Measurements from ENCODE around the gene GTF2A1L. TPM values are rescaled to one million over a fixed set of nuclear protein-coding genes. Genes with fewer than 3 reads are reported as not detected.
A peak's percentile ranks its signal among the peaks of the same experiment; 100 is the strongest.

The GTF2A1L gene
- total RNA-seq, 1 experiment from 2014 or later, result not detected

DNA sequence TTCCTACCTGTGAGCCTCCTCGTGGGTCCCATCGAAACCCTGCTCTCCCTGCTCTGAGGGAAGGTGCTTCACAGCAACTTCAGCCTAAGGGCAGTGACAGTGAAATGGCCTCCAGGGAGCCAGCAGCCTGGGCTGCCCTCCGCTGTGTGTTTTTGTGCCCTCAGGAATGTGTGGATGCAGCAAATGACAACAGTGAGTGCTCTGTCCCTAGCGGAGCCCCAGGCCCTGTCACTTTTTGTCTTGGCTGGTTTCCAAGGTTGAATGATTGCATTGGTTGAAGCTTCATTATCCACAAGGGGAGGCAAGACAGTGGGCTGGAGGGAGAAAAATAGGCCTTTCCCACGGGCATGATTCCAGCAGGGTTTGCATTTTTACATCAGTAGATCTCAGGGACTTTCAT lies 44.8 kb upstream of the GTF2A1L start:
- DNase-seq, result no peak
- no peak overlapping the region for H3K27ac ChIP-seq
- H3K4me3 ChIP-seq, result no peak overlapping the region
- intact Hi-C loops (cut with micrococcal nuclease; ENCODE audit: unreplicated experiment), result no loop called here
- no peaks in the 10 kb centered on the region for H3F3A ChIP-seq (ENCODE audit: insufficient read depth, low read depth)
- no TSS peak for BruUV-seq (replicated peaks)
- H4K20me1 ChIP-seq (ENCODE audit: insufficient read depth), result no peaks in the 10 kb centered on the region
- no peak for TF ChIP-seq CTCF (conservative IDR thresholded peaks at IDR 0.05)
- TF ChIP-seq EZH2 (IDR thresholded peaks at IDR 0.05; ENCODE audit: low read depth), result no peak
- H3K9me2 ChIP-seq (ENCODE audit: insufficient read depth), result no peaks in the 10 kb centered on the region
- H3K36me3 ChIP-seq (ENCODE audit: low read depth), result no peaks in the 10 kb centered on the region
- H3K9me3 ChIP-seq (ENCODE audit: insufficient read depth, low read depth), result no peaks in the 10 kb centered on the region
- ChIA-PET CTCF (no interaction called here), POLR2A (ENCODE audit: unreplicated experiment) (no interaction called here)
- no peaks in the 10 kb centered on the region for H3K27me3 ChIP-seq (ENCODE audit: insufficient read depth, low read depth)
- no peak overlapping the region for H3K4me2 ChIP-seq
- no peaks in the 10 kb centered on the region for H3K4me1 ChIP-seq (replicated peaks; ENCODE audit: insufficient read depth)
- no peak overlapping the region for H2AFZ ChIP-seq
- H3K79me2 ChIP-seq (ENCODE audit: low read depth), result no peaks in the 10 kb centered on the region

- peak in 1 of 2 experiments; percentile 33 for DNase-seq
- Histone ChIP-seq H2AFZ (no peak overlapping the region), H3K4me1 (replicated peaks; ENCODE audit: insufficient read depth) (no peaks in the 10 kb centered on the region), H3K79me2 (ENCODE audit: low read depth) (no peaks in the 10 kb centered on the region), H3K9me3 (ENCODE audit: insufficient read depth, low read depth) (no peaks in the 10 kb centered on the region), H3F3A (ENCODE audit: insufficient read depth, low read depth) (no peaks in the 10 kb centered on the region), H3K4me2 (no peak overlapping the region), H3K27ac (no peak overlapping the region), H3K9me2 (ENCODE audit: insufficient read depth) (no peaks in the 10 kb centered on the region), H3K27me3 (ENCODE audit: insufficient read depth, low read depth) (no peaks in the 10 kb centered on the region), H3K36me3 (ENCODE audit: low read depth) (no peaks in the 10 kb centered on the region), H4K20me1 (ENCODE audit: insufficient read depth) (no peaks in the 10 kb centered on the region), H3K4me3 (no peak overlapping the region)
- TF ChIP-seq EZH2 (IDR thresholded peaks at IDR 0.05; ENCODE audit: low read depth) (no peak), CTCF (conservative IDR thresholded peaks at IDR 0.05) (no peak)
- no TSS peak for BruUV-seq (replicated peaks)
- intact Hi-C loops (cut with micrococcal nuclease; ENCODE audit: unreplicated experiment), result no loop called here
- ChIA-PET CTCF (no interaction called here), POLR2A (ENCODE audit: unreplicated experiment) (no interaction called here)
These were observed 43.0 kb upstream of the GTF2A1L start for GRCh38 chr2:48574353-48575287.

DNA sequence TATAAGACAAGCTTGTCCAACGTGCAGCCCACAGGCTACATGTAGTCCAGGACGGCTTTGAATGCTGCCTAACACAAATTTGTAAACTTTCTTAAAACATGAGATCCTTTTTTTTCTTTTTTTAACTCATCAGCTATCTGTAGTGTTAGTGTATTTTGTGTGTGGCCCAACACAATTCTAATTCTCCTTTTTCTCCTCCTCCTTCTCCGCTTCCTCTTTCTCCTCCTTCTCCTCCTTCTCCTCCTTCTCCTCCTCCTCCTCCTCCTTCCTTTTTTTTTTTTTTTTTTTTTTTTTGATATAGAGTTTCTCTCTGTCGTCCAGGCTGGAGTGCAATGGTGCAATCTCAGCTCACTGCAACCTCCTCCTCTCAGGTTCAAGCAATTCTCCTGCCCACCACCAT lies 39.3 kb upstream of the GTF2A1L start:
- DNase-seq, result peak in 1 of 2 experiments; percentile 10
- intact Hi-C loops (cut with micrococcal nuclease; ENCODE audit: unreplicated experiment), result no loop called here
- H3K27me3 ChIP-seq (ENCODE audit: insufficient read depth, low read depth), result no peaks in the 10 kb centered on the region
- H3K9me3 ChIP-seq (ENCODE audit: insufficient read depth, low read depth), result no peaks in the 10 kb centered on the region
- H4K20me1 ChIP-seq (ENCODE audit: insufficient read depth), result no peaks in the 10 kb centered on the region
- no peak overlapping the region for H3K4me3 ChIP-seq
- no peaks in the 10 kb centered on the region for H3K79me2 ChIP-seq (ENCODE audit: low read depth)
- H3K9me2 ChIP-seq (ENCODE audit: insufficient read depth), result no peaks in the 10 kb centered on the region
- H3K4me2 ChIP-seq, result no peak overlapping the region
- H2AFZ ChIP-seq, result no peak overlapping the region
- TF ChIP-seq CTCF (conservative IDR thresholded peaks at IDR 0.05) (no peak), EZH2 (IDR thresholded peaks at IDR 0.05; ENCODE audit: low read depth) (no peak)
- H3K27ac ChIP-seq, result no peak overlapping the region
- H3K4me1 ChIP-seq (replicated peaks; ENCODE audit: insufficient read depth), result no peaks in the 10 kb centered on the region
- no peaks in the 10 kb centered on the region for H3K36me3 ChIP-seq (ENCODE audit: low read depth)
- H3F3A ChIP-seq (ENCODE audit: insufficient read depth, low read depth), result no peaks in the 10 kb centered on the region
- ChIA-PET POLR2A (ENCODE audit: unreplicated experiment) (no interaction called here), CTCF (no interaction called here)
- BruUV-seq (replicated peaks), result no TSS peak
